Pancreas (tissue), 10 donors: ENCODE results near the gene FYN. TPM values are rescaled to one million over a fixed set of nuclear protein-coding genes. Genes with fewer than 3 reads are reported as not detected.

ENCODE experiments used
- ATAC-seq, 4 donors: fragments of 200-7000 bp; cut with Tn5 transposase; one replicate each; pipeline versions ENCODE4 v1.8.0 to v1.9.1; 2020; ENCODE audit warnings: mild to moderate bottlenecking in 4 of 4, moderate library complexity in 4 of 4
- DNase-seq, 6 donors: peaks; one replicate each; pipeline ENCODE4 v3.0.0-alpha.2; 2020
- FAIRE-seq: peaks from 2 replicates; lab custom pipeline; 2012; peaks lifted over from hg19 to GRCh38; lab: Jason Lieb, UNC
- H3K27ac ChIP-seq, 4 donors: fragments of 200-600 bp; sonication (generic); 1 replicate in 3 of 4; 2 replicates in 1 of 4; pipeline versions ENCODE4 v1.5.0 to v1.8.0; 2020
- H3K27me3 ChIP-seq, 4 donors: fragments of 200-600 bp; one replicate each; pipeline ENCODE4 v1.8.0; 2021
- H3K36me3 ChIP-seq, 3 donors: fragments of 200-600 bp; sonication (generic) in 1 of 3; one replicate each; pipeline versions ENCODE4 v1.5.0 to v1.8.0; 2020 to 2021
- H3K4me1 ChIP-seq, 3 donors: fragments of 200-600 bp; one replicate each; pipeline ENCODE4 v1.8.0; 2021
- H3K4me3 ChIP-seq, 4 donors: fragments of 200-600 bp; sonication (generic) in 2 of 4; one replicate each; pipeline versions ENCODE4 v1.5.0 to v1.8.0; 2020 to 2021
- H3K9me3 ChIP-seq, 4 donors: fragments of 200-600 bp; one replicate each; pipeline ENCODE4 v1.8.0; 2021
- CTCF ChIP-seq, 4 donors: fragments of 200-600 bp; sonication (generic) in 3 of 4; IDR thresholded peaks; one replicate each; pipeline versions ENCODE4 v1.5.0 to v1.8.0; 2021; ENCODE audit warnings: antibody characterized with exemption in 4 of 4
- WGBS, 2 donors: extraction: QIAGEN DNeasy Blood & Tissue Kit; methylation state at CpG; one replicate each; pipeline ENCODE4 v1.1.7; 2013; 5-methylcytosine and 5-hydroxymethylcytosine counted together
- intact Hi-C, 3 donors: fragments of 100-400 bp; cut with DNase I; formaldehyde crosslinking; loops; one replicate each; pipeline versions ENCODE4 v1.11.1 to v1.14.2; 2022
- polyA plus RNA-seq, 2 donors: library from polyadenylated mRNA; stranded (reverse); fragments of 200-250 nt; gene quantifications; one replicate each; pipeline ENCODE4 v1.2.3, GENCODE V29; 2013
- total RNA-seq, 6 donors: library from RNA; stranded (reverse); fragmentation: NEBNext Ultra II Directional in 4 of 6; extraction: Animal tissue kit (Norgen Biotek cat#: 25700) in 4 of 6; gene quantifications; one replicate each; pipeline versions ENCODE4 v1.2.1 to v1.2.4, GENCODE V29; 2021 to 2023
- donor health status: healthy with polysubstance abuse.
- donor health status: DM: no; HTN: no; CAD: no; lungs with moderate emphysema.
- donor health status: DM: no; HTN: no; CAD: no.
- donor health status: control.
- donor health status: control.
- donor health status: Bipolar disorder and iron deficiency.
- donor health status: DM: yes; HTN: yes; CAD: no.
- donor health status: DM: no; HTN: no; CAD: no.
- donor health status: DM: no; HTN: no; CAD: no.
- donor health status: DM: yes; HTN: yes; CAD: no.

The FYN gene
- total and polyA plus RNA-seq, 8 donors: 6.4 to 21.7 (median 11.9) TPM

- Histone ChIP-seq H3K27ac (no peak overlapping the region), H3K27me3 (no peaks in the 10 kb centered on the region), H3K4me1 (no peaks in the 10 kb centered on the region), H3K9me3 (no peaks in the 10 kb centered on the region), H3K4me3 (no peak overlapping the region), H3K36me3 (no peaks in the 10 kb centered on the region)
- TF ChIP-seq CTCF (IDR thresholded peaks at IDR 0.05): no peak
- intact Hi-C loops: no loop called here
- DNase-seq (no peak), ATAC-seq (no peak), FAIRE-seq (no peak)
- WGBS, 2 donors: 72% methylated on average over 4 of the region's 4 CpGs
Measured at GRCh38 chr6:111824608-111825337, 48.5 kb downstream of the FYN start.

- Histone ChIP-seq H3K4me3 (no peak overlapping the region), H3K27me3 (no peaks in the 10 kb centered on the region), H3K36me3 (no peaks in the 10 kb centered on the region), H3K4me1 (no peaks in the 10 kb centered on the region), H3K27ac (no peak overlapping the region), H3K9me3 (no peaks in the 10 kb centered on the region)
- ATAC-seq: peak in 2 of 4 donors; percentile 42 to 61
- 60 to 69% methylated on average over 4 of the region's 4 CpGs for WGBS, 2 donors
- TF ChIP-seq CTCF (IDR thresholded peaks at IDR 0.05): no peak
- no peak for FAIRE-seq
- intact Hi-C loops: no loop called here
- no peak for DNase-seq
Measured at GRCh38 chr6:111823831-111824607, 49.2 kb downstream of the FYN start.

GRCh38 chr6:111823012-111823411 lies 50.2 kb downstream of the FYN start:
- Histone ChIP-seq H3K36me3 (no peaks in the 10 kb centered on the region), H3K9me3 (no peaks in the 10 kb centered on the region), H3K4me3 (no peak overlapping the region), H3K27me3 (no peaks in the 10 kb centered on the region), H3K4me1 (no peaks in the 10 kb centered on the region), H3K27ac (no peak overlapping the region)
- intact Hi-C loops: no loop called here
- WGBS, 2 donors: 83 to 86% methylated on average over 6 of the region's 6 CpGs
- no peak for FAIRE-seq
- no peak for ATAC-seq
- TF ChIP-seq CTCF (IDR thresholded peaks at IDR 0.05): no peak
- DNase-seq: no peak

- no peak for FAIRE-seq
- intact Hi-C loops: no loop called here
Measured at GRCh38 chr6:111819458-111819857, 53.8 kb downstream of the FYN start.

More at GRCh38 chr6:111819458-111819857, 53.8 kb downstream of the FYN start:
- no peaks in the 10 kb centered on the region for H3K9me3 ChIP-seq
- TF ChIP-seq CTCF (IDR thresholded peaks at IDR 0.05): no peak
- no peak for ATAC-seq
- no peaks in the 10 kb centered on the region for H3K36me3 ChIP-seq
- WGBS, 2 donors: 66 to 77% methylated on average over 3 of the region's 3 CpGs
- no peaks in the 10 kb centered on the region for H3K4me1 ChIP-seq
- no peak overlapping the region for H3K4me3 ChIP-seq
- DNase-seq: no peak
- H3K27me3 ChIP-seq: no peaks in the 10 kb centered on the region
- no peak overlapping the region for H3K27ac ChIP-seq
